HG02852 (cell line): Measurements from ENCODE around the gene TBC1D13.
"Not testable (repeated sequence)": the region's sequence is repeated elsewhere in the genome, so short reads cannot be mapped to it uniquely, and the experiment has no call there.

ENCODE experiments used
- ATAC-seq: cut with Tn5 transposase; IDR thresholded peaks from one replicate; pipeline ENCODE4 v1.9.1; 2021; ENCODE audit warnings: mild to moderate bottlenecking, moderate library complexity; ENCODE audit not compliant: unreplicated experiment

Gene TBC1D13

GRCh38 chr9:128843171-128843570 lies 56.1 kb downstream of the TBC1D13 start:
- not testable (repeated sequence) for ATAC-seq

GRCh38 chr9:128845186-128845931 lies 58.3 kb downstream of the TBC1D13 start:
- ATAC-seq, result no peak

- no peak for ATAC-seq
Observed at GRCh38 chr9:128846680-128847030, 59.6 kb downstream of the TBC1D13 start.

GRCh38 chr9:128847803-128848202 lies 60.8 kb downstream of the TBC1D13 start:
- no peak for ATAC-seq

GRCh38 chr9:128851024-128851423 lies 64.0 kb downstream of the TBC1D13 start:
- not testable (repeated sequence) for ATAC-seq

GRCh38 chr9:128851779-128852600 lies 64.9 kb downstream of the TBC1D13 start:
- ATAC-seq, result not testable (repeated sequence)

- ATAC-seq, result not testable (repeated sequence)
Observed at GRCh38 chr9:128852646-128853045, 65.6 kb downstream of the TBC1D13 start.

- not testable (repeated sequence) for ATAC-seq
Observed at GRCh38 chr9:128854454-128854853, 67.4 kb downstream of the TBC1D13 start.

- ATAC-seq, result not testable (repeated sequence)
Observed at GRCh38 chr9:128858476-128858875, 71.4 kb downstream of the TBC1D13 start.
